Neuronal stem cell (in vitro differentiated cells): Measurements from ENCODE around the gene RTRAF.

Experiments
- DNase-seq: peaks from one replicate; pipeline ENCODE4 v3.0.0-alpha.2; 2013; ENCODE audit warnings: low spot score
- H2AFZ ChIP-seq: one replicate; pipeline ENCODE4 v1.6.1; 2013; ENCODE audit warnings: mild to moderate bottlenecking, low read length, inconsistent platforms
- H2AK5ac ChIP-seq: 2 replicates; pipeline ENCODE4 v1.6.1; 2013; ENCODE audit warnings: low read depth, mild to moderate bottlenecking, inconsistent platforms, low read length, moderate library complexity, mixed read lengths
- H2BK120ac ChIP-seq: 2 replicates; pipeline ENCODE4 v1.6.1; 2013; ENCODE audit warnings: low read depth, mild to moderate bottlenecking, inconsistent platforms, low read length, moderate library complexity, mixed read lengths
- H2BK12ac ChIP-seq: one replicate; pipeline ENCODE4 v1.6.1; 2013; ENCODE audit warnings: low read length, inconsistent platforms
- H2BK15ac ChIP-seq: 2 replicates; pipeline ENCODE4 v1.6.1; 2013; ENCODE audit warnings: mild to moderate bottlenecking, low read length, inconsistent platforms, mixed read lengths
- H2BK5ac ChIP-seq: one replicate; pipeline ENCODE4 v1.6.1; 2013; ENCODE audit warnings: inconsistent platforms, mild to moderate bottlenecking, low read length, moderate library complexity
- H3K14ac ChIP-seq: one replicate; pipeline ENCODE4 v1.6.1; 2013; ENCODE audit warnings: low read length, inconsistent platforms
- H3K18ac ChIP-seq: 2 replicates; pipeline ENCODE4 v1.6.1; 2013; ENCODE audit warnings: low read length, inconsistent platforms
- H3K23ac ChIP-seq: 2 replicates; pipeline ENCODE4 v1.6.1; 2013; ENCODE audit warnings: low read depth, mild to moderate bottlenecking, mixed read lengths, low read length, inconsistent platforms; ENCODE audit not compliant: poor library complexity
- H3K27ac ChIP-seq: replicated peaks from 3 replicates; pipeline ENCODE4 v1.5.1; 2013; ENCODE audit warnings: low read length, inconsistent platforms
- H3K27me3 ChIP-seq, 3 experiments: 2 replicates each; pipeline ENCODE4 v1.6.1; 2013; ENCODE audit warnings: low read length in 3 of 3, mild to moderate bottlenecking in 2 of 3, inconsistent platforms in 1 of 3, low read depth in 1 of 3, mixed read lengths in 1 of 3, moderate library complexity in 1 of 3; ENCODE audit not compliant: control insufficient read depth in 3 of 3, insufficient read depth in 3 of 3
- H3K36me3 ChIP-seq, 2 donors: replicated peaks in 1 of 2; 2 replicates each; pipeline ENCODE4 v1.6.1; 2013; ENCODE audit warnings: low read length in 2 of 2; ENCODE audit not compliant: control insufficient read depth in 2 of 2, insufficient read depth in 2 of 2
- H3K4ac ChIP-seq: 2 replicates; pipeline ENCODE4 v1.6.1; 2013; ENCODE audit warnings: inconsistent platforms, mild to moderate bottlenecking, low read length, moderate library complexity
- H3K4me1 ChIP-seq, 2 donors: 1 replicate in 1 of 2; 2 replicates in 1 of 2; pipeline ENCODE4 v1.6.1; 2013; ENCODE audit warnings: low read length in 2 of 2, low read depth in 1 of 2; ENCODE audit not compliant: control insufficient read depth in 2 of 2, insufficient read depth in 1 of 2
- H3K4me2 ChIP-seq: one replicate; pipeline ENCODE4 v1.6.1; 2013; ENCODE audit warnings: mild to moderate bottlenecking, low read length, inconsistent platforms; ENCODE audit not compliant: insufficient read depth, poor library complexity, severe bottlenecking
- H3K4me3 ChIP-seq, 2 donors: 2 replicates each; pipeline ENCODE4 v1.5.1; 2013; ENCODE audit warnings: low read length in 2 of 2, mild to moderate bottlenecking in 2 of 2, inconsistent platforms in 1 of 2, moderate library complexity in 1 of 2
- H3K79me1 ChIP-seq: one replicate; pipeline ENCODE4 v1.6.1; 2013; ENCODE audit warnings: low read depth, mild to moderate bottlenecking, inconsistent platforms, low read length, moderate library complexity
- H3K9ac ChIP-seq: one replicate; pipeline ENCODE4 v1.6.1; 2013; ENCODE audit warnings: mild to moderate bottlenecking, low read depth, low read length, inconsistent platforms; ENCODE audit not compliant: poor library complexity
- H3K9me3 ChIP-seq, 2 donors: replicated peaks in 1 of 2; 2 replicates each; pipeline versions ENCODE3 to v1.6.1; 2013; ENCODE audit warnings: low read length in 2 of 2, mild to moderate bottlenecking in 2 of 2, inconsistent platforms in 1 of 2, low read depth in 1 of 2, mixed read lengths in 1 of 2, moderate library complexity in 1 of 2; ENCODE audit not compliant: control insufficient read depth in 2 of 2, insufficient read depth in 1 of 2
- H4K8ac ChIP-seq: one replicate; pipeline ENCODE4 v1.6.1; 2013; ENCODE audit warnings: low read depth, mild to moderate bottlenecking, inconsistent platforms, low read length, moderate library complexity
- H4K91ac ChIP-seq: one replicate; pipeline ENCODE4 v1.6.1; 2013; ENCODE audit warnings: low read length, low read depth, mild to moderate bottlenecking, inconsistent platforms; ENCODE audit not compliant: poor library complexity
- WGBS, 2 donors: extraction: QIAGEN DNeasy Blood & Tissue Kit; methylation state at CpG; one replicate each; pipeline ENCODE4 v1.1.7; 2013; ENCODE audit warnings: missing lambda C conversion rate in 2 of 2, mixed read lengths in 1 of 2; ENCODE audit not compliant: insufficient read length in 2 of 2, insufficient replicate concordance in 1 of 2; ENCODE audit errors: extremely low coverage in 2 of 2; 5-methylcytosine and 5-hydroxymethylcytosine counted together

RTRAF gene

DNA sequence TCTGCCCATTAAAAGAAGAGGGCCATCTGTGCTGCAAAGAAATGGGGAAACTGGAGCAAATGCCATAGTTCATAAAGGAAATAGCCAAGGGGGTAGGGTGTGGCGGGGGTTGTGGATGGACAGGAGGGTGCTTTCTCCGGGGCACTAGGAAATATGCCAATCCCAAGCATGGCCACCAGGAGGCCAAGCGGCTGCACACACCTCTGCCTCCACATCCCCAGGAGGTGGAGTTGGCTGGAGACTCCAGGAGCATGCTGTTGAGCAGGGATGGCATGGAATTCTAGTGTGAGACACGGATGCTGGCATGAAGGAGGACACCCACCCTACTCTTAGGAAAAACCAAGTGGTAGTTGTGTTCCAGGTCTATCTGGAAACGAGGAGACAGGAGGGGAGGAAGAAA is 54.3 kb downstream of the RTRAF start:
- Histone ChIP-seq H2BK12ac (no peak overlapping the region), H2BK15ac (no peak overlapping the region), H2AK5ac (no peak overlapping the region), H2AFZ (no peak overlapping the region), H3K4ac (no peak overlapping the region), H4K8ac (no peak overlapping the region), H3K23ac (no peak overlapping the region), H3K4me1 (no peaks in the 10 kb centered on the region), H2BK5ac (no peak overlapping the region), H3K14ac (no peak overlapping the region), H3K4me3 (no peak overlapping the region), H4K91ac (no peak overlapping the region), H3K79me1 (no peaks in the 10 kb centered on the region), H3K27ac (no peak overlapping the region), H3K18ac (no peak overlapping the region), H3K36me3 (peaks cover 1 to 31% of the 10 kb centered on the region in 2 donors), H3K9me3 (no peaks in the 10 kb centered on the region), H3K27me3 (no peaks in the 10 kb centered on the region), H3K9ac (no peak overlapping the region), H2BK120ac (no peak overlapping the region), H3K4me2 (no peak overlapping the region)
- no CpG with 5 or more reads among the region's 5 CpGs for WGBS, 2 donors
- DNase-seq: no peak

DNA sequence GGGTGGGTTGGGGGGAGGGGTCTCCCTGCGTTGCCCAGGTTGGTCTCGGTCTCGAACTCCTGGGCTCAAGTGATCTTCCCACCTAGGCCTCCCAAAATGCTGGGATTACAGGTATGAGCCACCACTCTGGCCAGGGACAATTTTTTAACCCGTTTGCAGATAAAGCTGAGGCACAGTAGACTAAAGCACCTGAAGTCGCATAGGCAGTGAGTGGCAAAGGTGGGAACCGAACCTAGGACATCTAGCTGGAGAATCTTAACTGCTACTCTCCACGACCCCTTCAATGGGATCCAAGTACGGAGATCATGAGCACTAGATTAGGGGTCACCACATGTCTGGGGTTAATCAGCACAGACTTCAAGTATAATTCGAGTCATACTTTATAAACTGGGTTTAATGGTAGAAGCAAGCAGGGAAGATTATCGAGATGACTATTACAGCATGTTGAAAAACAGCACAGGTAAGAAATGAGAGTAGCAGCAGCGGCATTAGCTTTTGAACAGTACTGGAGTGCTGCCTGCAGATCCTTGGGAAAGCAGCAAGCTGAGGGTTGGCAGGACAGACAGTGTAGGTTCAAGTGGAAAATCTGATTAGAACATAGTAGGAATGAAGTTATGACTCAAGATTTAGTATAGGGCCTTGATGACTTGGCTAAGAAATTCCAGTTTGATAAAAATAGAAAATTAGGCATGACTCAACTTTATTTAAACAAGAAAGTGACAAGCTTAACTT is 55.6 kb downstream of the RTRAF start:
- no peak overlapping the region for H2BK15ac ChIP-seq
- no peak overlapping the region for H2AK5ac ChIP-seq
- H4K91ac ChIP-seq: no peak overlapping the region
- no peaks in the 10 kb centered on the region for H3K27me3 ChIP-seq
- H3K9ac ChIP-seq: no peak overlapping the region
- no peak overlapping the region for H3K4me3 ChIP-seq
- no CpG with 5 or more reads among the region's 11 CpGs for WGBS, 2 donors
- no peaks in the 10 kb centered on the region for H3K4me1 ChIP-seq
- H3K4me2 ChIP-seq: no peak overlapping the region
- no peak overlapping the region for H3K4ac ChIP-seq
- H3K23ac ChIP-seq: no peak overlapping the region
- H2BK12ac ChIP-seq: no peak overlapping the region
- no peak overlapping the region for H3K14ac ChIP-seq
- DNase-seq: no peak
- no peak overlapping the region for H2BK5ac ChIP-seq
- no peak overlapping the region for H3K18ac ChIP-seq
- H2BK120ac ChIP-seq: no peak overlapping the region
- no peaks in the 10 kb centered on the region for H3K79me1 ChIP-seq
- H3K27ac ChIP-seq: no peak overlapping the region
- H2AFZ ChIP-seq: no peak overlapping the region
- H3K9me3 ChIP-seq: no peaks in the 10 kb centered on the region
- no peak overlapping the region for H4K8ac ChIP-seq
- H3K36me3 ChIP-seq: peaks cover 1 to 24% of the 10 kb centered on the region in 2 donors

DNA sequence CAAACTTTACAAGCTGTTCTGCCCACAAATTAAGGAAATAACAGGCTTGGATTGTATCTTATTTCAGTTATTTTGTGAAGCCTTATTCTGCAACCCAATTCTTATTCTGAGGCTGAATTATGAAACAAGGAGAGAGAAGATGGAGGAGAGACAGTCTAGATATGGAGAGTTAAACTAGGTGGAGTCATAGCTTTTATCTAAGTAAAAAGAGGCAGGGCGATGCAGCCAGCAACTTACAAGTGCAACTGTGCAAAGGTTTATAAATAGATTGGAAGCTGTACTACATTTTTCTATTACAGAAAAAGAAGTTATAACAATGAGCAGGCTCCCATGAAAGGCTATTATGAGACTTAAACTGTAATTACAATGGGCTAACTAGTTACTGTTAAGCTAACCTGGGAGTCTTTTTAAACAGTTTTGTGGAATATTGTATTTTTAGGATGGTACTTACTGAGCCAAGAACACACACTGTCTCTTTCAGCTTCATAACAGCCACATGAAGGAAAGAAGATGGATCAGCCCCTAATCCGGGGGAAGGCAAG is 57.1 kb downstream of the RTRAF start:
- Histone ChIP-seq H3K9ac (no peak overlapping the region), H3K4ac (no peak overlapping the region), H3K23ac (no peak overlapping the region), H2BK120ac (no peak overlapping the region), H3K4me1 (peaks cover 0 to 2% of the 10 kb centered on the region in 2 donors), H3K79me1 (no peaks in the 10 kb centered on the region), H3K4me3 (no peak overlapping the region), H4K8ac (no peak overlapping the region), H2BK12ac (no peak overlapping the region), H3K27ac (no peak overlapping the region), H3K9me3 (no peaks in the 10 kb centered on the region), H3K27me3 (no peaks in the 10 kb centered on the region), H3K14ac (no peak overlapping the region), H3K36me3 (peaks cover 1 to 9% of the 10 kb centered on the region in 2 donors), H3K4me2 (no peak overlapping the region), H2AFZ (no peak overlapping the region), H2AK5ac (no peak overlapping the region), H2BK15ac (no peak overlapping the region), H2BK5ac (no peak overlapping the region), H4K91ac (no peak overlapping the region), H3K18ac (no peak overlapping the region)
- DNase-seq: no peak
- no CpG with 5 or more reads among the region's 2 CpGs for WGBS, 2 donors

DNA sequence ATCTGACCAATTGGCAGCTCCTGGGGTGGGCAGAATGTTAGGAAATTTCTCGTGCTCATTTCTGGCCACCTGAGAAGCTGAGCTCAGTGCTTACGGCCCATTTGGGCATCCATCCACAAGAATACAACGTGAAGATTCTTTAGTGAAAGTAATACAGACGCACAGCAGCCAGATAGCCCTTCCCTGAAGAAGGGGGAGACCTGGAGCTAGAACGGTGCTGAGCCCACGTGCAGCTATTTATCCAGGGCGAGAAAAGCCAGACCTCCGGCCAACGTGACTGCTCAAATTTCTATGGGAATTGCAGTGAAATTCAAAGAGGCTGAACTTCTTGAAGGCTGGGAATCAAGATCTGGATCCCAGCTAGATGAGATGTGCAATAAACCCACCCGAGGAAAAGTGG is 58.8 kb downstream of the RTRAF start:
- Histone ChIP-seq H2BK120ac (no peak overlapping the region), H3K27ac (no peak overlapping the region), H3K18ac (no peak overlapping the region), H3K4me1 (peaks cover 2 to 9% of the 10 kb centered on the region in 2 donors), H2AFZ (no peak overlapping the region), H2AK5ac (no peak overlapping the region), H3K79me1 (no peaks in the 10 kb centered on the region), H2BK5ac (no peak overlapping the region), H3K9me3 (no peaks in the 10 kb centered on the region), H2BK15ac (no peak overlapping the region), H3K9ac (no peak overlapping the region), H3K4ac (no peak overlapping the region), H4K8ac (no peak overlapping the region), H4K91ac (no peak overlapping the region), H2BK12ac (no peak overlapping the region), H3K27me3 (no peaks in the 10 kb centered on the region), H3K4me3 (no peak overlapping the region), H3K36me3 (peaks cover 0 to 8% of the 10 kb centered on the region in 2 donors), H3K23ac (no peak overlapping the region), H3K4me2 (no peak overlapping the region), H3K14ac (no peak overlapping the region)
- no CpG with 5 or more reads among the region's 10 CpGs for WGBS, 2 donors
- no peak for DNase-seq
